Left kidney (tissue), 2 donors: ENCODE results near the gene TIMP3. TPM values are rescaled to one million over a fixed set of nuclear protein-coding genes. Genes with fewer than 3 reads are reported as not detected.

Experiments
- DNase-seq: peaks from one replicate; pipeline ENCODE4 v3.0.0-alpha.2; 2013
- polyA plus RNA-seq: library from polyadenylated mRNA; unstranded; fragments of 120-200 nt; gene quantifications from one replicate; pipeline ENCODE4 v1.2.1, GENCODE V29; 2013; ENCODE audit not compliant: insufficient read length

Gene TIMP3
- polyA plus RNA-seq, 1 donor, result 121 TPM

- DNase-seq, result no peak
Measured at GRCh38 chr22:32805361-32805881, 3.9 kb downstream of the TIMP3 start.

GRCh38 chr22:32806296-32806695 is 4.8 kb downstream of the TIMP3 start:
- DNase-seq, result no peak

- no peak for DNase-seq
Measured at GRCh38 chr22:32808038-32808445, 6.5 kb downstream of the TIMP3 start.

- DNase-seq, result no peak
Measured at GRCh38 chr22:32809786-32810554, 8.5 kb downstream of the TIMP3 start.

GRCh38 chr22:32810555-32811133 is 9.1 kb downstream of the TIMP3 start:
- DNase-seq, result no peak

GRCh38 chr22:32811788-32812545 is 10.5 kb downstream of the TIMP3 start:
- no peak for DNase-seq

GRCh38 chr22:32814285-32814860 is 12.9 kb downstream of the TIMP3 start:
- DNase-seq, result no peak

GRCh38 chr22:32815059-32815458 is 13.6 kb downstream of the TIMP3 start:
- DNase-seq, result no peak

GRCh38 chr22:32815943-32816342 is 14.4 kb downstream of the TIMP3 start:
- no peak for DNase-seq

- no peak for DNase-seq
Measured at GRCh38 chr22:32817137-32817730, 15.7 kb downstream of the TIMP3 start.

- no peak for DNase-seq
Measured at GRCh38 chr22:32818446-32819115, 17.1 kb downstream of the TIMP3 start.

GRCh38 chr22:32819120-32819519 is 17.6 kb downstream of the TIMP3 start:
- DNase-seq, result no peak

GRCh38 chr22:32820131-32821119 is 18.9 kb downstream of the TIMP3 start:
- no peak for DNase-seq

GRCh38 chr22:32822179-32822877 is 20.8 kb downstream of the TIMP3 start:
- DNase-seq, result no peak

GRCh38 chr22:32823024-32823730 is 21.7 kb downstream of the TIMP3 start:
- no peak for DNase-seq

- no peak for DNase-seq
Measured at GRCh38 chr22:32824531-32825312, 23.2 kb downstream of the TIMP3 start.

- no peak for DNase-seq
Measured at GRCh38 chr22:32826537-32826936, 25.0 kb downstream of the TIMP3 start.

- DNase-seq, result no peak
Measured at GRCh38 chr22:32827049-32827602, 25.6 kb downstream of the TIMP3 start.
